ENCODE results near the gene STK11.

STK11 gene

DNA sequence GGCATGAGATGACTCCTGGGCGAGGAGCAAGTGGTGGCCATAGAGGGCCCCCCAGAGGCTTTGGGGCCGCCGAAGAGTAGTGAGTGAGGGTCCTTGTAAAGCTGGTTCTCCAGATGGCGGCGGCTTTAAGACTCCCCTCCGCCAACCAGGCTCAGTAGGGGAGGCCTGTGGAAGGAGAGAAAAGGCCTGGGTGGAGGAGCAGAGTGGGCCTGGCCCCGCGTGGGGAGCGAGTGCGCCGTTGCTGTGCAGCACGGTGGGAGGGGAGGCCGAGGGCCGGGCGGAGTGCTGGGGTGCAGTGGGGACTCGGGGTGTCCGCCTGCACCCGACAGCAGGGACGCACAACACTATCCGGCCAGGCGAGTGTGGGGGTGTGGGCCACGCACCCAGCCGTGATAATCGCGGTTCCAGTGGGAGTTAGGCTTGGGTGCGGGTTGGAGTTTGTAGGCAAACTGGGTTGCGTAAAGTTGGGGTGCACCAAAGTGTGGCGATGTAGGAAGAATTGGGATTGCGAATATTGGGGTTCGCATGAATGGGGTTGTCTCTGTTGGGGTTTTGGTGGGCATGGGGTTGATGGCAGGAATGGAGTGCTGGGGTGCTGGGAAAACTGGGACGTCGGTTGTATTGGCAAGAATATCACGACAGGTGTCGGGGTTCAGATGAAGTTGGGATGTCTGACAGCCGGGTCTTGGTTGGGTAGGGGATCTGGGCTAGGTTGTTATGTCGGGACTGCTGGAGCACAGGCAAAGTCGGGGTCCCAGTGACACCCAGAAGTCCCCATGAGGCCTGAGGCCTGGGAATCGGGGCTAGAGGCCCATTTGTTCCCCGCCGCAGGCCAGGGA, 62.9 kb downstream of the STK11 start:
- no peak for FAIRE-seq
- DNase-seq (ENCODE audit: insufficient read length, low spot score) = no peak
- TF ChIP-seq CTCF (IDR thresholded peaks at IDR 0.05; ENCODE audit: insufficient read depth, missing control alignments) = no peak

- DNase-seq (ENCODE audit: insufficient read length, low spot score) (peak; percentile 98), FAIRE-seq (no peak)
- TF ChIP-seq CTCF (IDR thresholded peaks at IDR 0.05; ENCODE audit: insufficient read depth, missing control alignments) = no peak
Measured at GRCh38 chr19:1269065-1269477, 63.5 kb downstream of the STK11 start, which contains the start of gene CIRBP. CIRBP (plus strand) TSS chr19:1269332; CDS start chr19:1270934, 1,602 bp downstream.

DNA sequence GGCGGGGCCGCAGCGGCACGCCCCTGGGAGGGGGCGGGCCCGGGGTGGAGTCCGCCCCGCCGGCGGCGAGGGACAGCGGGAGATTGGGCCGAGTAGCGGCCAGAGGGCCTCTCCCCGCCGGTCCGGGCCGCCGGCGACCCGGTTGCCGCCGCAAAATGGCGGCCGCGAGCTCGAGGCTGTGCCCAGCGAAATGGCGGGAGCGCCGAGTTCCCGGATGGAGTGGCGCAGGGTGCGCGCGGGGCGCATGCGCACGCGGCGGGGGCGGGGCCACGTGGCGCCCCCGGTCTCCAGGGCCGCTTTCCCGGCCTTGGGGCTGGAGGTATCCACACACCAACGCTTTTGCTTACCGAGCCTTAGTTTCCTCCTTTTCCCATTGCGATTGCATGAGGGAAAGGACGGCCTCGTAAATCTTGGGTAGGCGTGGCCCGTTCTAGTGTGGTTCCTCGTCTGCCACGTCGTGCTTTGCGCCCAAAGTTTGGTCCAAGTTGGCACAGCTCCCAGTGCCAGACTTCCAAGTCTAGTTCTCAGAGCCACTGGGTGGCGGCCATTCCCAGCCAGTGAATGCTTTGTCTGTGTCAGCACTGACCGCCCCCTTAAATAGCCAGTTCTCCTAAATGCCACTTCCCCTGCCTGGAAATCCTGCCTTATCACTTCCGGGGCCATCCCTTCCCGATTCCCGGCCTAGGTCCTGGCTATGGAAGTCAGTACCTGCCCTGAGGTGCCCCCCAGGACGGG, 64.1 kb downstream of the STK11 start:
- peak; percentile 92 for DNase-seq (ENCODE audit: insufficient read length, low spot score)
- FAIRE-seq = no peak
- no peak for TF ChIP-seq CTCF (IDR thresholded peaks at IDR 0.05; ENCODE audit: insufficient read depth, missing control alignments)

DNA sequence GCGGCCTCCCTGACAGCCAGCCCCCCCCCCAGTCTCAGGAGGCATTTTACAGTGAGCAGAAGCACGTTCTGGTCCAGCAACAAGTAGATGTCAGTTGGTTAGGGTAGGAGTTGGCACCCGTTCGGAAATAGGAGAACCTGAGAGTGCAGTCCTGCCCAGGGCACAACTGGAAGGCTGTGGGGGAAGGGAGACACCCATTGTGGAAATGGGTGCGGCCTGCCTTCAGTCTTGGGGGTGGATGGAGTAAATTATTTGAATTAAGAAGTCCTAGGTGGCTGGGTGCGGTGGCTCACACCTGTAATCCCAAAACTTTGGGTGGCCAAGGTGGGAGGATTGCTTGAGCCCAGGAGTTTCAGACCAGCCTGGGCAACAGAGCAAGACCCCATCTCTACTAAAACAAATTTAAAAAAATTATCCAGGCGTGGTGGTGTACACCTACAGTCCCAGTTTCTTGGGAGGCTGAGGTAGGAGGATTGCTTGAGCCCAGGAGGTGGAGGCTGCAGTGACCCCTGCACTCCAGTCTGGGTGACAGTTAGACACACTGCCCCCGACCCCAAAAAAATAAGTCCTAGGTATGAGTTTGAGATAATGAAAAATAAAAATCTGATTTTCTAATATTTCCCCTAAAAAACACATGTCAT, 64.8 kb downstream of the STK11 start:
- DNase-seq (ENCODE audit: insufficient read length, low spot score) = no peak
- no peak for FAIRE-seq
- no peak for TF ChIP-seq CTCF (IDR thresholded peaks at IDR 0.05; ENCODE audit: insufficient read depth, missing control alignments)

- DNase-seq (ENCODE audit: insufficient read length, low spot score) = no peak
- no peak for FAIRE-seq
- no peak for TF ChIP-seq CTCF (IDR thresholded peaks at IDR 0.05; ENCODE audit: insufficient read depth, missing control alignments)
Measured at GRCh38 chr19:1270854-1271527, 65.4 kb downstream of the STK11 start.

- no peak for FAIRE-seq
- no peak for DNase-seq (ENCODE audit: insufficient read length, low spot score)
- TF ChIP-seq CTCF (IDR thresholded peaks at IDR 0.05; ENCODE audit: insufficient read depth, missing control alignments) = no peak
Measured at GRCh38 chr19:1271528-1272422, 66.2 kb downstream of the STK11 start.

Measured in D721Med (cell line).